ENCODE data around the gene P2RX2.
"Not testable (repeated sequence)": the region's sequence is repeated elsewhere in the genome, so short reads cannot be mapped to it uniquely, and the experiment has no call there.

P2RX2 gene

DNA sequence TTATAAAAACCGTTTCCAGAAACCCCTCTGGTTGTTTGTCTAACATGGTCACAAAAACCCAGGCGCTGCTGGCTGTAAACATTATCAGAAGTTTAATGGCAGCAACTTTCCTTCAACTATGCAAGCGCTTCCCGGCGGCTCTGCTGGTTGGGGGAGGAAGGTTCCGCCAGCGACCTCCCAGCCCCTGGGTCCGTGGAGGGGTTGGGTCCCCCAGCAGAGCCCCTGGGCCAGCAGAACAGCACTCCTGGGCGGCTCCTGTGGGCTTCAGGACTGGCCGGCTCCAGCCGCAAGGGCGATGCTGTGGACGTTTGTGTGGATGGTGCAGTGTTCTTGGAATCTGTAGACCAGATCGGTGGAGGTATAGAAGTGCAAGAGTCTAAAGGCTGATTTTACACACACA is 34.1 kb upstream of the P2RX2 start:
- no peak for DNase-seq

DNA sequence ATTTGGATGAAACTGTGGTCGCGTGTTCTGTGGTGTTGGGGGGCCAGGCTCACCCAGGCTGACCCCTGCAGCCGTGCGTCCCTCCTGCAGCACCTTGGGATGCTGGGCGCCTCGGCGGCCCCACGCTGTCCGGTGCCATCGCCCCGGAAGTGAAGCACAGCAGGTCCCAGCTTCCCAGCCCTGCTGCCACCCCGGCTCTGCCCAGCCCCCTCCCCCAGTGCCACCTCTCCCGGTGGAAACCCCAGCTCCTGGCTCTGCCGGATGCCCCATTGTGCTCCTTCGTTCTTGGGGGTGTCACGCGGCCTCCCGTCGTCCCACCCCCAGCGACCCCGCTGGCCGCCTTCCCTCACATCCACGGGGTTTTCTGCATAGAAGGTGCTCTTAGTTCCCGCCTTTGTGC is 33.4 kb upstream of the P2RX2 start:
- DNase-seq = no peak

DNA sequence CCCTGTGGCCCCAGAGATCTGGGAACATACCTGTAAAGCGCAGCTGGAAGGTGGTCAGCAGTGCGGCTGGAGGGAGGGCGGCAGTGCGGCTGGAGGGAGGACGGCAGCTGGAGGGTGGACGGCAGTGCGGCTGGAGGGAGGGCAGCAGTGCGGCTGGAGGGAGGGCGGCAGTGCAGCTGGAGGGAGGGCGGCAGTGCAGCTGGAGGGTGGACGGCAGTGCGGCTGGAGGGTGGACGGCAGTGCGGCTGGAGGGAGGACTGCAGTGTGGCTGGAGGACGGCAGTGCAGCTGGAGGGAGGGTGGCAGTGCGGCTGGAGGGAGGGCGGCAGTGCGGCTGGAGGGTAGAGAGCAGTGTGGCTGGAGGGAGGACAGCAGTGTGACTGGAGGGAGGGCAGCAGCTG is 31.6 kb upstream of the P2RX2 start:
- DNase-seq = no peak

DNA sequence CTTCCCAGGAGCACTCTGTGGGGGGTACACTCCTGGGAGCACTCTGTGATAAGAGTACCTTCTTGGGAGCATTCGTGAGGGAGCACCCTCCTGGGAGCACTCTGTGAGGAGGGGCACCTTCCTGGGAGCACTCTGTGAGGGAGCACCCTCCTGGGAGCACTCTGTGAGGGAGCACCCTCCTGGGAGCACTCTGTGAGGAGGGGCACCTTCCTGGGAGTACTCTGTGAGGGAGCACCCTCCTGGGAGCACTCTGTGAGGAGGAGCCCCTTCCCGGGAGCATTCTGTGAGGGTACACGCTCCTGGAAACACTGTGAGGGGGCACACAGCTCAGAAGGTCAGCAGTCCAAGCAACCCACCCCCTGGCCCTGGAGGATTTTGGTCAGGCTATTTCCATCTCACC is 30.8 kb upstream of the P2RX2 start:
- no peak for DNase-seq

DNA sequence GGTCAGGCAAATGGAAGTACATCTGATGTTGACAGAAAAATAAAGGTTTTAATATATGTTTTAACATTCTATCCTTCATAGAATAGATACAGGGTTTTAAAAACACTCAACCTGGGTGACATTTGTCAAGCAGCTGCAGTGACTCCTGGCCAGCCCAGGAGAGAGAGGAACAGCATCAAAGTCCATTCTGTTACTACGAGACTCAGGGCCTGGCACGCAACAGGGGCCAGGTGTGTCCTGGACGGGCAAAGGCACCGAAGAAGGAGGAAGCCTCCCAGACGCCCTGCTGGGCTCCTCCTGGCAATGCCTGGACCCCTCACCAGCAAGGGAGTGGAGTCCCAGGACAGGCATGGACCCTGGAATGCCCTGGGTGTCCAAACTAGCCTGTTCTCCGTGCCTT is 30.3 kb upstream of the P2RX2 start:
- no peak for DNase-seq

DNA sequence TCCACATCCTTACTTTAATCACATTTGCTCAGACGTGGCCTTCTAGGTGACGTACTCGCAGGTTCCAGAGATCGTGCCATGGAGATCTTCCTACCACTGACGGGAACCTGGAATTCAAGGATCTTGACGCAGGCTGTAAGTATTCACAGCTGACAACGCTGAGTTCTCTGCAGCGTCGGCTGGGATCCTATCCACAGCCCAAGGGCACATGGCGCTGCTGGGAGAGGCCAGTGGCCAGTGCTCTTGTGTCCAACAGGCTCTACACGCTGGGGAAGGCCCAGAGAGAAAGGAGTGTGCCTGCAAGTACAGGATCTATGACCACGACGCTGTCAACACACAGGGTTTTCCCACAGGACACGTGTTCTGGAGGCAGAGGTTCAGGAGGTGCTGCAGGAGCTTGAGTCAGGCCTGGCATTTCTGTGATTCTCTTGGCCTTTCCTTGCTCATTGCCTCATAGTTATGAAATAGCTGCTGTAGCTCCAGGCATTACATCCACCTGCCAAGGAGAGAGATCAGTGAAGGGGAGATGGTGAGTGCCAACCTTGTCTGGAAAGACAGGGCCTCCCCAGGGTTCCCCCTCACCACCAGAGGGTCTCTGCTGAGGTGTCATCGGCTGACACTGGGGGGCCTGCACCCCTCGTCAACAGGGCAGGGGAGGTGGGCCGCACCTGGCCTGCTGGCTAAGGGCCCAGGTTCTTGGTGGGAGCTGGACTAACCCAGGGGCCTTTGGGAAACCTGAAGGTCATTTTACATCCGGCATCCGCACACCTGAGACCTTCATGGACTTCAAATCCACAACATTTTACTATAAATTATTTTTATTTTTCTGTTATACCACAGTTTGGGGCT is 29.5 kb upstream of the P2RX2 start:
- no peak for DNase-seq

DNA sequence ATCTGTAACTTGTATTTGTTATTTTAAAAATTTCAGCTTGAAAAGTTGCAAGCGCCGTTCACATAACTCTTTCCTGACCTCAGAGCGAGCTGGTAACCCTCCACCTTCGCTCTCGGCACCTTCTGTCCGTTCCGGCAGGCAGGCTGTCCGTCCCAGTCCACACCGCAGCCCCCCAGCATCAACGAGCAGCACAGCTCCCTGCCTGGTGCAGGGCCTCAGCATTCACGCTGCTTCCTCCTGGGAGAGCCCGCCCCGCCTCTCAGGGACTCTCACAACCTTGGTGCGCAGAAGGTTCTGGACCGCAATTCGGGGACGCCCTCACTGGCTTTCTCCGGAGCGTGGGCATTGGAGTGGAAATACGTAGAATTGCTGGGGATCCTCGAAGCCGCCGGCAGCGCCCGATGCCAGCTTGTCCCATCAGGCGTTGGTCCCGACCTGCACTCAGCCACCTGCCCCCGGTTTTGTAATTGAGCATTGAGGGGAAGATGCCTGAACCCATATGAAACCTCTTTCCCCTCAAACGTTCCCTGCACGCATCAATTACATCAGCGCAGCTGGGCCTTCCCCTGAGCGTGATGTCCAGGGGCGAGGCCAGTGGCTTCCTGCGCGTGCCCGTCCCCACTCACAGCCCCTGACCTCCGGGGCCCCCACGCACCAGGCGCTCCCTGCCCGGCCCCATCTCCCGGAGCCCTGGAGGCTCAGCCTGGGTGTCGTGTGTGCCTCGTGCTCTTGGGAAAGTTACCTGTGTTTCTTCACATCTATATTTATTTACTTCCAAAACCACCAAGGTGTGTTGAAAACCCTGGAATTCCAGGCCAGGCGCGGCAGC is 27.3 kb upstream of the P2RX2 start:
- DNase-seq = no peak

DNA sequence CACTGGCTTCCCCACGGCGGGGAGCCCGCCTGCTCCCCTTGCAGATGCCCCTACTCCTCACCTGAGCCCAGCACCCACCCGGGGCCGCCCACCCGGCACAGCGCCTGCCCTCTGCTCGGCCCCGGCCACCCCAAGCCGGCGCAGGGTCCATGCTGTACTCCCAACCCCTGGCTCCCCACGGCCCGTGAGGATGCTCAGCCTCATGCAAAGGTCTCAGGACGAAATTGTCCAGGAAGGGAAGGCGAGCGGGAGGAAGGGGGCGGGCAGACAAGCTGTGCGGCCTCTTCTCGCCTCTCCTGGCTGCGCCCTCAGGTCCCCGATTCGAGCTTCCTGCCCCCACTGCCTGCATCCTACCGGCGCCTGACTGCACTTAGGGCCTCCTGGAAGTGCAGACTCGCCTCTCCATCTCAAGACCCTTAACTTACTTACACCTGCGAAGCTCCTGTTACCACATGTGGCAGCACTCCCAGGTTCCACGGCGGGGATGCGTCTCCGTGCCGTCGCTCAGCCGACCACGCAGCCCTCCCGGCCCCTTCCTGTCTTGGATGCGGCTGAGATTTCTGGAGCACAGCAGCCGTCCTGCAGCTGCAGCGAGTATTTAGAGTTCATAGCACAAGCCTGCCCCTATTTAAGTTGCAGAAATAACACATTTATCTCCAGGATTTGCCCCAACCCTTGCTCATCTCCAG is 26.1 kb upstream of the P2RX2 start:
- DNase-seq = no peak

DNA sequence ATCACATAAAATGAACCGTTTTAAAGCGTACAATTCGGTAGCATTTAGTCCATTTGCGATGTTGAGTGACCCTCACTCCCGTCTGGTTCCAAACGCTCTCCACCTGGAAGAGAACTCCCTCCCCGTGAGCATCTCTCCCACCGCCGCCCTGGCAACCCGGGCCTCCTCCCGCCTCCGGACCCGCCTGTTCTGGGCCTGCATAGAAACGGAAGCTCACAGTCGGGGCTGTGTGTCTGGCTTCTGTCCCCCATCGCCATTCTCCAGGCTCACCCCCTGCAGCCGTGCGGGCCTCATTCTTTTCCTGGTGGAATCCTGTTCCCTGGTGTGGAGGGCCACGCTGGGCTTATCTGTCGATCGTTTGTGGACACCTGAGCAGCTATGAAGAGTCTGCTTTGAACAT is 25.5 kb upstream of the P2RX2 start:
- DNase-seq = no peak

DNA sequence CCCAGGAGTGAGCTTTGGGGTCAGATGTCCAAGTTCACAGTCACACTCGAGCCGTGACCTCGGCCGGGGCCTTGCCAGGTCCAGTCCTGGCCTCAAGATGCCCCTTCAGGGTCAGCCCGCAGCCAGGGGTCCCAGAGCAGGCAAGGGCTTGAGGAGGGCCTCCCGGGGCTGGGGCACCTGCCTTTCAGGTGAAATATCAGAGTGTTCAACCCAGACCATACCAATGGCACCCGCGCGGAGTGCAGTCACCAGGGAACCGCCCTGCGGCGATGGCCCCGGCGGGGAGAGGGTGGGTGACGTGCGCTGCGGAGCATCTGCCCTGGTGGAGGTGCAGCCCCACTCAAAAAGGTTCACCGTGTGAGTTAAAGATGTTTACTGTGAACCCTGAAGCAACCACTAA is 25.1 kb upstream of the P2RX2 start:
- DNase-seq = no peak

DNA sequence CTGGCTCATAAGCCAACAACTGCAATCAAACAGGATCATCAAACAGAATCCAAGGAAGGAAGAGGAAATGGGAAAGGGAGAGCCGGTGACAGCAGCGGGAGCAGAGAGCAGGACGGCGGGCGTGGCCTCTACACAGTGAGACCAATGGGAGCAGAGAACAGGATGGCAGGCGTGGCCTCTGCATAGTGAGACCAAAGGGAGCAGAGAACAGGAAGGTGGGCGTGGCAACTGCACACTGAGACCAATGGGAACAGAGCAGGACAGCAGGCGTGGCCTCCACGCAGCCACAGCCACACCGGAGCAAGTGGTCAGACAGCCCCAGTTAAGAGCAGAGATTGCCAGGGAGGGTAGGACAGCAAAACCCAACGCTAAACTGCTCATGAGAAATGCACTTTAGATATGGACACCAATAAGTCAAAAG is 24.6 kb upstream of the P2RX2 start:
- peak; percentile 97 for DNase-seq

DNA sequence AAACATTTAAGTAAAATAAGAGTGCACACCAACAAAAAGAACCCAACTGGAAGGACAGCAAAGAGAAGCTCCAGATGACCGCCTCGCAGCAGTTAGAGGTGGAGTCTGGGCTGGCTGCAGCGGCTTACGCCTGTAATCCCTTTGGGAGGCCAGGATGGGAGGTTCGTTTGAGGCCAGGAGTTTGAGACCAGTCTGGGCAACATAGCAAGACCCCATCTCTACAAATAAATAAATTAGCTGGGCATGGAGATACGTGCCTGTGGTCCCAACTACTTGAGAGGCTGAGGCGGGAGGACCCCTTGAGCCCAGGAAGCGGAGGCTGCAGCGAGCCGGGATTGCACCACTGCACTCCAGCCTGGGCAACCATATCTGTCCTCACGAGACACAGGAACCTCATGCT is 23.4 kb upstream of the P2RX2 start:
- DNase-seq = no peak

DNA sequence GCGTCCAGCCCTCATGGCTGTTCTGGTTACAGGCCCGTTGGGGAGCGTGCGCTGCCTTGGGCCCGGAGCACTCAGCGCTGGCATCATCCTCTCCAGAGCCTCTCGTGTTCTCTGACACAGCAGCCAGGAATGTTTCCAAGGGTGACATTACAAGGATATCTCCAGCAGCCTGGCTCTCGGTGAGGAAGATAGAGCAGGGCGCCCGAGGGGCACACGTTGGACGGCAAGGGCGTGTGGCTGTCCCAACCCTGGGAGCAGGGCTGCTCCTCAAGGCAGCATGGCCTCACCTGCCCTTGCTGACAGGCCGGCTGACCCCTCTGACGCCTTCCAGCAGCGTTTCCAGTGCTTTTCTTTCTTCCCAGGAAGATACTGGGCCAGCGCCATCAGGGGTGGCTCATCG is 22.6 kb upstream of the P2RX2 start:
- DNase-seq = no peak

DNA sequence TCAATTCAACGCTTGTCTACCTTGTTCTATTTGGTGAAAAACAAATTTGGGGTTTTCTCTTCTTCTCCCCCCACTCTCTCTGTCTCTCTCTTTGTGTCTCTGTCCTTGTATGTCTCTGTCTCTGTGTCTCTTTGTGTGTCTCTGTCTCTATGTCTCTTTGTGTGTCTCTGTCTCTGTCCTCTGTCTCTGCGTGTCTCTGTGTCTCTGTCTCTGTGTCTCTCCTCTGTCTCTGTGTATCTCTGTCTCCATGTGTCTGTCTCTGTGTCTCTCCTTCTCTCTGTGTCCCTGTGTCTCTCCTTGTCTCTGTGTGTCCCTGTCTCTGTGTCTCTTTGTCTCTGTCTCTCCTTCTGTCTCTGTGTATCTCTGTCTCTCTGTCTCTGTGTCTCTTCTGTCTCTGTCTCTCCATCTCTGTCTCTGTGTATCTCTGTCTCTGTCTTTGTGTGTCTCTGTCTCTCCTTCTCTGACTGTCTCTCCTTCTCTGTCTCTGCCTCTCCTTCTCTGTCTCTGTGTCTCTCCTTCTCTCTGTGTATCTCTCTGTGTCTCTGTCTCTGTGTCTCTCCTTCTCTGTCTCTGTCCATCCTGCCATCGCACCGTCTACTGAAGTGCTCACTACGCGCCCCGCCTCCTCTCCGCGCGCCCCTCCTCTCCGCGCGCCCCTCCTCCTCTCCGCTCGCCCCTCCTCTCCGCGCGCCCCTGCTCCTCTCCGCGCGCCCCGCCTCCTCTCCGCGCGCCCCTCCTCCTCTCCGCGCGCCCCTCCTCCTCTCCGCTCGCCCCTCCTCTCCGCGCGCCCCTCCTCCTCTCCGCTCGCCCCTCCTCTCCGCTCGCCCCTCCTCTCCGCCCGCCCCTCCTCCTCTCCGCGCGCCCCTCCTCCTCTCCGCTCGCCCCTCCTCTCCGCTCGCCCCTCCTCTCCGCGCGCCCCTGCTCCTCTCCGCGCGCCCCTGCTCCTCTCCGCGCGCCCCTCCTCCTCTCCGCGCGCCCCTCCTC is 21.0 kb upstream of the P2RX2 start:
- DNase-seq = peak; percentile 41

DNA sequence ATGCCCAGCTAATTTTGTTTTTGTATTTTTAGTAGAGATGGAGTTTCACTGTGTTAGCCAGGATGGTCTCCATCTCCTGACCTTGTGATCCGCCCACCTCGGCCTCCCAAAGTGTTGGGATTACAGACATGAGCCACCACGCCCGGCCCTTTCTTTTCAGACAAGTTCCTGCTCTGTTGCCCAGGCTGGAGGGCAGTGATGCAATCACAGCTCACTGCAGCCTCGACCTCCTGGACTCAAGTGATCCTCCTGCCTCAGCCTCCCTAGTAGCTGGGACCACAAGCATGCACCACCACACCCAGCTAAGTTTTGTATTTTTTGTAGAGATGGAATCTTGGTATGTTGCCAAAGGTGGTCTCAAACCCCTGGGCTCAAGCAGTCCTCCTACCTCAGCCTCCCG is 19.1 kb upstream of the P2RX2 start:
- not testable (repeated sequence) for DNase-seq

DNA sequence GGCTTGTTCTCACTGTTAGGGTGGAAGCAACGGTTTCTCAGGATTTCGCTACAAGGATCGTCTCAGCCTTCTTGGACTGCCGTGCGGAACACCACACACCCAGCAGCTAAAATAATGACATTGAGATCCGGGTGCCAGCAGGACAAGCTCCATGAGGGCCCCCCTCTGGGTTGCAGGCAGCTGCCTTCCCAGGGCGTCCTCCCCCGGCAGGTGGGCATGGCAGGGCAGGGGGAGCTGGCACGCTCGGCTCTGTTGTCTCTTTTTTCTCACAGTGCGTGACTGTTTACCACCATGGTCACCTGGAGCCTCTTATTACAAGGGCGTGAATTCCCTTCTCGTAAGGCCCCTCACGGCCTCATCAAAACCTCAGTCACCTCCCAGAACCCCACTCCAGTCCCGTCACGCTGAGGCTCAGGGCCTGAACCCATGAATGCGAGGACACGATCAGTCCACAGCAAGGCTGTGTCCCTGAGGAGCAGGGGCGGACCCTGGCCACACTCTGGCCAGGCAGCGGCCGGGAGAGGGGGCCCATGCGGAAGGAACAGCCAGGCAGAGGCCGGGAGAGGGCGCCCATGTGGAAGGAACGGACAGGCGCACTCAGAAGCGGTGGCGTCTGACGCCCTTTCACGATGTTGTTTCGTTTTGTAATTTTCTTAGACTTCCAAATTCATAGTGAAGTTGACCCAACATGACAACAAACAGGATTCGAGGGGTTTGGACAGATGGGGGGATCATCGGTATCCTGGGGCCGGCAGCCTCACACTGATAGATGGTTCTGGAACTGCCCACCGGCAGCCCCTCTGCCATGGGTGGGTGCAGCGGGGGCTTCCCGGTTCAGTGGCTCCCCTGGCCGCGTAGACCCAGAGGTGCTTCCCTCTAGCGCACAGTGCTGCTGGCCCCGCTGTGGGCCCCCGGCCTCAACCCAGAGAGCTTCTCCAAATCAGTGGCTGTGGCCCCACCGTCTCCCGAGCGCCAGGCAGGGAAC is 18.2 kb upstream of the P2RX2 start:
- DNase-seq = peak; percentile 83

DNA sequence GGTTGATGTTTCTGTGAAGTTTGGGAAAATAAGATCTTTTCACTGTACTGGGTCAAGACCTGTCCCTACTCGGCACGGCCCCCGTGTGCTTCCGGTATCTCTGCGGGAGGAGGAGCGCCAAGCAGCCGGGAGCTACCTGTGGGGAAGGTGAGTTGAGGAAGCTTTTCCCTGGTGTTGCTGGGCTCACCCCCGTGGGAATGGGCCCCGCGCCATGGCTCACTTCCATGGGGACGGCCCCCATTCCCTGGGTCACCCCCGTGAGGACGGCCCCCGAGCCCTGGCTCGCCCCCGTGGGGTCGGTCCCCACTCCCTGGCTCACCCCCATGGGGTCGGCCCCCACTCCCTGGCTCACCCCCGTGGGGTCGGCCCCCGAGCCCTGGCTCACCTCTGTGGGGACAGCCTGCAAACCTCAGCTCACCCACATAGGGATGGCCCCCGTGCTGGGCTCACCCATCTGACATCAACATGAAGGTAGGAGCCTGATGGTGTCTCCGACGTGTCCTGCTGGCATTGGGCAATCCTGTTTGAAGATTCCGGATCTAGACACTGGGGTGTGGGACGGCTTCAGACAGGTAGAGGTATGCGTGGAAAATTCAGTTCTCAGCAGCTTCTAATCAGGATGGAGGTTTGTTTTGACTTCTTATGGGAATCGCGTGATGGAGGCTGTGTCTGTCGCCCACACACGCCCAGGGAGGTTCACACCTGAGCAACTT is 17.2 kb upstream of the P2RX2 start:
- no peak for DNase-seq

DNA sequence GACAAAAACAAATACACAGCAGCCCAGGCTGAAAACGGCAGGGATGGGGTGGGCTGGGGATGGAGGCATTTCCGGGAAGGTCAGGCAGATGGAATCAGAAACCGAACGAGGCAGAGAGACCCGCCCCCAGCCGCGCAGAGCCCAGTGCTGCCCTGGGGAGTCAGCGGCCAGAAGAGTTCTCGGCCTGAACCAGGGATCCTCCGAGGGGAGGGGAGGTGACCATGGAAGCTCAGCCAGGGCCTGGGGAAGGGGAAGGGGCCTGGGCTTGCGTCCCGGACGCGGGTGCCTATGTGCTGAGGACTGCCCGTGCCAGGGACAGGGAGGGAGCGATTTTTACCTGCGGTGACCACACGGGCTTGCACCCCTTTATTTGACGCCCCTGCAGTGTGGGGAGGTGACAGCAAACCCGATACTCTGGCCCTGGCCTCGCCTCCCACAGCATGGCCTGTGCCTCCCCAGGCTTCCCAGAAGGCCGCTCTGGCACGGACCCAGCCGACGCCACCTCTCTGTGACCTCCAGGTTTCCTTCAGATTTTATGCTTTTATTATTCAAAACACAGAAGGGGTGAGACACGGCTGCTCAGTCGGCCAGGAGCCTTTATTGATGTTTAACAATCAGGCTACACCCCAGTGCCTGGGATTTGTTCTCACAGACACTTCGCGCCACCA is 15.9 kb upstream of the P2RX2 start:
- DNase-seq = no peak

DNA sequence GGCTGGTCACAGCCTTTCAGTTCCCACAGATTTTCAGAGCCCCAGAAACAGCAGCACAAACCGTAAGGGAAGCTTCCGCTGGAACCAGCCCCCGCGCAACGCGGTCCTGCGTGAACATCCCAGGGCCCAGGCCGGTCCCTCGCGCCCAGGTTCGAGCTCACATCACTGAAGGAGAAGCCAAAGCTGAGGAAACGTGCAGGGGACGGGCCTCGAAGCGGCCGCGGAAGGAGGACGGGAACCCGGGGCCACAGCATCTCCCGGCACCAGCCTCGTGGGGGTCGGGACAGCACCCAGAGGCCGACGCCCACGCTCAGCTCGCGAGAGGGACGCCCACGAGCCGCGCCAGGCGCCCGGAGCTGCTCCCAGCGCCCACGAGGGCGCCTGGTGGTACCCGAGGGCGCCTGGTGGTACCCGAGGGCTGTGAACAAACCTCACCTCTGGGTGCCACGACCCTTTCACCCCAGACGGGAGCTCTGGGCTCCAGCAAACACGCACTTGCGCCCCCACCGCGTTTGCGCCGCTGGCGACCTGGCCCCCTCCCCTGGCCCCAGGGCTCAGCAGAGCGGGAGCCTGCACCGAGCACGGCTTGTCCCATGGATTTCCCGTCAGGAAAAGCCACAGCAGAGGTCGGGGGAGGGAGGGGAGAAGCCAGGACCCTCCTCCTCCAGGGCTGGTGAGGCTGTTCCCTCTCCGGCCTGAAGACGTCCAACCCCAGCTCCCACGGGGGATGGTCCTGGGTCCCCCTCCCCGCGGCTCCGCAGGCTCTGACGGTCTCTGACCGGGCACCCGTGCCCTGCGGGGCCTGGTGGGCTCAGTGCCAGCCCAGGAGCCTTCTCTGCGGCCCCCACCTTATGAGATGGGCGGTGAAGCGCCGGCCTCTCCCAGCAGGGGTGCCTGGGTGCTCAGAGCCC is 15.1 kb upstream of the P2RX2 start:
- DNase-seq = no peak
